GM19438 (cell line): ENCODE measurements around the gene FBXO39.
A peak's percentile ranks its signal among the peaks of the same experiment; 100 is the strongest.
"Not testable (repeated sequence)": the region's sequence is repeated elsewhere in the genome, so short reads cannot be mapped to it uniquely, and the experiment has no call there.

Source experiments
- ATAC-seq: cut with Tn5 transposase; IDR thresholded peaks from one replicate; pipeline ENCODE4 v1.9.1; 2021; ENCODE audit warnings: low read depth; ENCODE audit not compliant: unreplicated experiment

Gene FBXO39

GRCh38 chr17:6775871-6776405, at the start of gene FBXO39:
Gene FBXO39, plus strand, starts transcription at chr17:6776215. Its CDS starts 3,654 bp downstream, at chr17:6779869.
- ATAC-seq, result no peak

DNA sequence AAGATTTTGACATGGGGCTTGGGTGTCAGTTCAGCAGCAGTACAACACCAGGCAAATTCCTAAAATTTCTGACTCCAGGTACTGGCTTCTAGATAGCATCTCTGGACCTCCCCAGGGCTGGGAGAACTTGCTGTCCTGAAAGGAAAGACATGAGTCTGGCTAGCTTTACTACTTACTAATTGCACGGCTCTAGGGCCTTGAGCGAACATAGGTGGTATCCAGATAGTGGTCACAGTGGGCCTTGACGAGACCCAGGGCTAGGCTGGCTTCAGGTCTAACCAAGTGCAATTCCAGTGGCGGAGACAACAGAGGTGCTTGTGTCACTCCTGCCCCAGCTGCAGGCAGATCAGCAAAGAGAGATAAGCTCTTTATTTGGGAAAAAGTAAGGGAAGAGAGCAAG, 46.5 kb upstream of the FBXO39 start:
- no peak for ATAC-seq

DNA sequence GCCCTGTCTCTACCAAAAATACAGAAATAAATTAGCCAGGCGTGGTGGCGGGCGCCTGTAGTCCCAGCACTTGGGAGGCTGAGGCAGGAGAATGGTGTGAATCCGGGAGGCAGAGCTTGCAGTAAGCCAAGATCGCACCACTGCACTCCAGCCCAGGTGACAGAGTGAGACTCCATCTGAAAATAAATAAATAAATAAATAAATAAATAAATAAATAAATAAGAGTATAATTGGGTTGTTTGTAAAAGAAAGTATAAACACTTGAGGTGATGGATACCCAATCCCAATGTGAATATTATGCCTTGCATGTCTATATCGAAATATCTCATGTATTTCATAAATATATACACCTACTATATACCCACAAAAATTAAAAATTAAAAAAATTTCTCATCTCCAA, 29.4 kb upstream of the FBXO39 start:
- not testable (repeated sequence) for ATAC-seq

DNA sequence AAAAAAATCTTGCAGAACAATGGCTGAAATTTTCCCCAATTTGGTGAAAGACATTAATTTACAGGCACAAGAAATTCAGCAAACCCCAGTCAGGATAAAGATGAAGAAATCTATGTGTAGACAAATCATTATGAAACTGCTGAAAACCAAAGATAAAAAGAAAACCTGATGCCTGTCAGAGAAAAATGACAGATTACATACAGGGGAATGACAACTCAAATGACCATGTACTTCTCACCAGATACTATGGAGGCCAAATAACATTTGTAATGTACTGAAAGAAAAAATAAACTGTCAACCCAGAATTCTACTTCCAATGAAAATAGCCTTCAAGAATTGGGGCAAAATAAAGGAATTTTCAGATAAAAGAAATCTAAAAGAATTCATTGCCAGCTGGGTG, 27.4 kb upstream of the FBXO39 start:
- no peak for ATAC-seq

GRCh38 chr17:6749519-6749918, 26.5 kb upstream of the FBXO39 start:
- no peak for ATAC-seq

- ATAC-seq, result no peak
These were observed 23.7 kb upstream of the FBXO39 start for GRCh38 chr17:6752068-6752909.

- no peak for ATAC-seq
These were observed 23.0 kb upstream of the FBXO39 start for GRCh38 chr17:6753006-6753445.

GRCh38 chr17:6753546-6753945, 22.5 kb upstream of the FBXO39 start:
- no peak for ATAC-seq

DNA sequence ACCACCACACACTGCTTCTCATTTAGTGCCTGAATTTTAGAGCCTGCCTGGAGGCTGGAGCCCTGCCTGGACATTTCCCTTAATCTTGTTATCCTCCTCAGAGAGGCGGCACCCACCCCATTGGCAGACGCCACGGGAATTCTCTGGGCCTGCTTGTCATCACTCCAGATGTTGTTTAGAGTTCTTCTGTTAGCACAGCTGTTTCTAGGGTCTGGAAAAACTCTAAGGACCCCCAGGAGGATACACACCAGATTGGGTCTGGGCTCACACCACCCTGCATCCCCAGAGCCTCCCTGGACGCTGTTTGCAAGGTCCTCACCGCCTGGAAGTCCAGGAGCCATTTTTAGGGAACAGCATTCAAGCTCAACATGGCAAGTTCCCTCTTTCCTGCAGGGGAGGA, 20.7 kb upstream of the FBXO39 start:
- ATAC-seq, result no peak

DNA sequence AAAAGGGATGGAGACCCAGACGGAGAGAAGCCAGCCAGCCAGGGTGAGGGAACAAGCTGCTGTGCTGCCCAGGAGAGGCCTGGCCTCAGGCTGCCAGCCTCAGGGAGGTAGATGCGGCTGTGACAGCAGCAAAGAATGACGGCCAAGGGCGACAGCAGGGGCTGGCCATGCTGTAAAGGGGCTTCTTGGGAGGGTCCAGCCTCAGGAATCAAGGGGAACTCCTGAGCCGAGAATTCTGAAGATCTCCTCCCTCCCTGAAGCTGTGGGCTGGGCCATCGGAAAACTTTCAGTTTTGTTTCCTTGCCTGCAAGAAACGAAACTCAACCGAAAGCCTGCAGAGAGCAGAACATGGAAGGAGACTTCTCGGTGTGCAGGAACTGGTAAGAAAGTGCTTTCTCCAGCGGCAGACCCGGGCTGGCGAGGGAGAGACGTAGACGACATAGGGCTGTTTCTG, 20.3 kb upstream of the FBXO39 start, which contains the start of gene XAF1:
TSS of gene XAF1 (plus strand) at position 316 of the 454 bp plus-strand sequence. CDS start at position 349, 33 bp downstream.
- ATAC-seq, result peak; percentile 44

- ATAC-seq, result no peak
These were observed 19.5 kb upstream of the FBXO39 start for GRCh38 chr17:6756425-6757031.

- no peak for ATAC-seq
These were observed 18.3 kb upstream of the FBXO39 start for GRCh38 chr17:6757747-6758146.

GRCh38 chr17:6761779-6762178, 14.2 kb upstream of the FBXO39 start:
- no peak for ATAC-seq

GRCh38 chr17:6768447-6768846, 7.6 kb upstream of the FBXO39 start:
- ATAC-seq, result no peak

DNA sequence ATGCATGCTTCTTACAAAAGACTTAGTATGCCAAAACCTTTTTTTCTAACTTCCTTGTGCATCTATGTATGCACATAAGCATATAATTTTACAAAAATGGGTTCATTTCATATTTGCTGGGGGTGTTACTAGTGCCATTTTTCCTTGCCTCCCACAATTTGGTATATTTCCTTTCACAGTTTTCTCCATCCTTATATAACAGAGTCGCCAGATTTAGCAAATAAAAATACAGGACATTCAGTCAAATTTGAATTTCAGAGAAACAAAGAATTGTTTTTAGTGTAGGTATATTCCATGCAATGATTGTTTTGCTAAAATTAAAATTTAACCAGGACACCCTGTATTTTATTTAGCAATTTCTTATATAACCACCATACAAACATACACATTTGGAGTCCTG, 4.0 kb upstream of the FBXO39 start:
- no peak for ATAC-seq

GRCh38 chr17:6774906-6775305, 1.1 kb upstream of the FBXO39 start:
- ATAC-seq, result not testable (repeated sequence)

DNA sequence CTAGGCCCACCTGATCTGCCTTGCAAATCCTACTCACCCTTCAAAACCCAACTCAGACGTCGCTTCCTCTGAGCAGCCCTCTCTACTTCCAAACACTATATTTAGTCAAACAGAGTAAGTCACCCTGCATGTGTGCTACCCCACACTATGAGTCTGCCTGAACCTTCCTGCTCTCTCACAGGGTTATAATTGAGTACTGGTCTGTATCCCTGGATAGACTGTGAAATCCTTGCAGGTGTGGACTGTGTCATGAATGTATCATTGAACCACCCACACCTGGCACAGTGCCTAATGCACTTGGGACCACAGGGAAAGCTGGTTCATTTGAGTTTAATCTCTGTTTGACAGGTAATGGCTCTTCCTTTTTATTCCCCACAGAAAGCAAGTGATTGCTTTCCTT, 3.4 kb downstream of the FBXO39 start:
- no peak for ATAC-seq

DNA sequence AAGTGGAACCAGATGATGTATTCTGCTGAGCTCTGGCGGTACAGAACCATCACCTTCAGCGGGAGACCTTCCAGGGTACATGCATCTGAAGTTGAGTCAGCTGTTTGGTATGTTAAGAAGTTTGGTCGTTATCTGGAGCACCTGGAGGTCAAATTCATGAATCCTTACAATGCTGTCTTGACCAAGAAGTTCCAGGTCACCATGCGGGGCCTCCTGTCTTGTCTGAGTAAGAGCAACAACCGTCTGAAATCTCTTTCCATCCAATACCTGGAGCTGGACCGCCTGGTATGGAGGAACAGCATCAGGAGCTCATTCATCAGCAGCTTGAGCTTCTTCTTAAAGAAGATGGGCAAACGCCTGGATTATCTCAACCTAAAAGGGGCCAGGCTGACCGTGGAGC, 4.0 kb downstream of the FBXO39 start:
- ATAC-seq, result no peak

GRCh38 chr17:6780886-6781285, 4.9 kb downstream of the FBXO39 start:
- ATAC-seq, result no peak

- no peak for ATAC-seq
These were observed 6.2 kb downstream of the FBXO39 start for GRCh38 chr17:6782244-6782643.

- no peak for ATAC-seq
These were observed 10.6 kb downstream of the FBXO39 start for GRCh38 chr17:6786618-6787017.
